ENCODE results near the gene GSTM4.

GSTM4 gene

GRCh38 chr1:109655615-109656519, at the start of gene GSTM4:
Gene GSTM4, plus strand, starts transcription at chr1:109656099. Its CDS starts 291 bp downstream, at chr1:109656390.
- peak; percentile 58 for DNase-seq

- no peak for DNase-seq
Observed at GRCh38 chr1:109609881-109610280, 46.0 kb upstream of the GSTM4 start.

- DNase-seq, result no peak
Observed at GRCh38 chr1:109610609-109611307, 45.1 kb upstream of the GSTM4 start.

GRCh38 chr1:109611308-109611990, 44.5 kb upstream of the GSTM4 start:
- DNase-seq, result no peak

- DNase-seq, result no peak
Observed at GRCh38 chr1:109613361-109614147, 42.3 kb upstream of the GSTM4 start.

GRCh38 chr1:109615879-109616278, 40.0 kb upstream of the GSTM4 start:
- DNase-seq, result no peak

- DNase-seq, result no peak
Observed at GRCh38 chr1:109616391-109616790, 39.5 kb upstream of the GSTM4 start.

- no peak for DNase-seq
Observed at GRCh38 chr1:109617291-109617801, 38.6 kb upstream of the GSTM4 start.

GRCh38 chr1:109618661-109619575, 37.0 kb upstream of the GSTM4 start:
- DNase-seq, result no peak

- DNase-seq, result peak; percentile 74
Observed at GRCh38 chr1:109619576-109620400, 36.1 kb upstream of the GSTM4 start, which contains the start of the genes AMPD2 and GNAT2. Gene AMPD2, plus strand, starts transcription at chr1:109619837. Its CDS starts 1,339 bp downstream, at chr1:109621176. Gene GNAT2, minus strand, starts transcription at chr1:109619616. Its CDS starts 6,746 bp downstream, at chr1:109612870.

GRCh38 chr1:109620401-109620791, 35.5 kb upstream of the GSTM4 start:
- DNase-seq, result peak; percentile 41

GRCh38 chr1:109620841-109621286, 35.0 kb upstream of the GSTM4 start:
- DNase-seq, result peak; percentile 93

GRCh38 chr1:109621379-109622136, 34.3 kb upstream of the GSTM4 start:
- no peak for DNase-seq

GRCh38 chr1:109622137-109622892, 33.6 kb upstream of the GSTM4 start:
- no peak for DNase-seq

- DNase-seq, result no peak
Observed at GRCh38 chr1:109622895-109623294, 33.0 kb upstream of the GSTM4 start.

GRCh38 chr1:109623601-109624161, 32.2 kb upstream of the GSTM4 start:
- no peak for DNase-seq

GRCh38 chr1:109624201-109625010, 31.5 kb upstream of the GSTM4 start:
- no peak for DNase-seq
